ENCODE results near the gene PRDM16.
A peak's percentile ranks its signal among the peaks of the same experiment; 100 is the strongest.

Gene PRDM16

GRCh38 chr1:3307359-3307758, 238.4 kb downstream of the PRDM16 start:
- no peak for DNase-seq (ENCODE audit: low read depth)
- TF ChIP-seq, protein P1, sequence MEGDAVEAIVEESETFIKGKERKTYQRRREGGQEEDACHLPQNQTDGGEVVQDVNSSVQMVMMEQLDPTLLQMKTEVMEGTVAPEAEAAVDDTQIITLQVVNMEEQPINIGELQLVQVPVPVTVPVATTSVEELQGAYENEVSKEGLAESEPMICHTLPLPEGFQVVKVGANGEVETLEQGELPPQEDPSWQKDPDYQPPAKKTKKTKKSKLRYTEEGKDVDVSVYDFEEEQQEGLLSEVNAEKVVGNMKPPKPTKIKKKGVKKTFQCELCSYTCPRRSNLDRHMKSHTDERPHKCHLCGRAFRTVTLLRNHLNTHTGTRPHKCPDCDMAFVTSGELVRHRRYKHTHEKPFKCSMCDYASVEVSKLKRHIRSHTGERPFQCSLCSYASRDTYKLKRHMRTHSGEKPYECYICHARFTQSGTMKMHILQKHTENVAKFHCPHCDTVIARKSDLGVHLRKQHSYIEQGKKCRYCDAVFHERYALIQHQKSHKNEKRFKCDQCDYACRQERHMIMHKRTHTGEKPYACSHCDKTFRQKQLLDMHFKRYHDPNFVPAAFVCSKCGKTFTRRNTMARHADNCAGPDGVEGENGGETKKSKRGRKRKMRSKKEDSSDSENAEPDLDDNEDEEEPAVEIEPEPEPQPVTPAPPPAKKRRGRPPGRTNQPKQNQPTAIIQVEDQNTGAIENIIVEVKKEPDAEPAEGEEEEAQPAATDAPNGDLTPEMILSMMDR (conservative IDR thresholded peaks at IDR 0.05; ENCODE audit: low read depth, low read length), result no peak
- no peak overlapping the region for H3K4me3 ChIP-seq (ENCODE audit: low read depth, low read length)

- TF ChIP-seq, protein P1 (conservative IDR thresholded peaks at IDR 0.05; ENCODE audit: low read depth, low read length), result no peak
- H3K4me3 ChIP-seq (ENCODE audit: low read depth, low read length), result no peak overlapping the region
Measured at GRCh38 chr1:3308053-3308452, 239.1 kb downstream of the PRDM16 start.

GRCh38 chr1:3310718-3311400, 241.9 kb downstream of the PRDM16 start:
- H3K4me3 ChIP-seq (ENCODE audit: low read depth, low read length), result no peak overlapping the region
- TF ChIP-seq, protein P1 (conservative IDR thresholded peaks at IDR 0.05; ENCODE audit: low read depth, low read length), result no peak
- DNase-seq (ENCODE audit: low read depth), result no peak

More at GRCh38 chr1:3308053-3308452, 239.1 kb downstream of the PRDM16 start:
- DNase-seq (ENCODE audit: low read depth), result no peak

- no peak for DNase-seq (ENCODE audit: low read depth)
- TF ChIP-seq, protein P1 (conservative IDR thresholded peaks at IDR 0.05; ENCODE audit: low read depth, low read length), result no peak
- no peak overlapping the region for H3K4me3 ChIP-seq (ENCODE audit: low read depth, low read length)
Measured at GRCh38 chr1:3311711-3312110, 242.7 kb downstream of the PRDM16 start.

DNA sequence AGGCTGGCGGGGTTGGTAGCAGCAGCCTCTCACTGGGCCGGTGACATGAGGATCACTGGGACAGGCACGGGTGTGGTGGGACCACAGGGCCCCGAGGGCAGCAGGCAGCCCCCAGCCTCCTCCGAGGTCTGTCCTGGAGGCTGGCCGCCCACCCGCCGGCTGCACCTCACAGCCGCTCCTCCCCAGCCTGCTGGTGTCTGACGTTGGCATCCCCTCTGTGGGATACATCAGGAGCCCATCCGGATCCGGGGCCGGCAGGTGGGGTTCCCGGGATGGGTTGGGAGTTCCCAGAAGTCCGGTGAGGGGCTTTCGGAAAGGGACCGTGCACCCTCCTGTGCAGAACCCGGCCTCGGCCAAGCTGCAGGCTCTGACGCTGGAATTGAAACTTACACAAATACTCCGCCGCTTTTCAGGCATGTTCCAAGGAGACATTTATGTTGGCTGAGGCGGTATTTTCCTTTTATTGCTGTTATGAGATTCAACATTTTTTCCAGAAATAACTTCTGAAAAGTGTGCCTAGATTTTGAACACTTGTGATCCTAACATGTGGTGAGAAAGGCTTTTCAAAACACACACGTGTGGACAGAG, 243.4 kb downstream of the PRDM16 start:
- no peak for DNase-seq (ENCODE audit: low read depth)
- no peak overlapping the region for H3K4me3 ChIP-seq (ENCODE audit: low read depth, low read length)
- TF ChIP-seq, protein P1 (conservative IDR thresholded peaks at IDR 0.05; ENCODE audit: low read depth, low read length), result no peak

GRCh38 chr1:3312898-3313575, 244.0 kb downstream of the PRDM16 start:
- TF ChIP-seq, protein P1 (conservative IDR thresholded peaks at IDR 0.05; ENCODE audit: low read depth, low read length), result no peak
- DNase-seq (ENCODE audit: low read depth), result peak; percentile 99
- H3K4me3 ChIP-seq (ENCODE audit: low read depth, low read length), result no peak overlapping the region

Measured in choroid plexus epithelial cell (primary cell).